Kidney (tissue), 14 donors: ENCODE data around the gene ADAM33. TPM values are rescaled to one million over a fixed set of nuclear protein-coding genes. Genes with fewer than 3 reads are reported as not detected.

ENCODE experiments used
- DNase-seq, 5 donors: peaks; one replicate each; pipeline ENCODE4 v3.0.0-alpha.2; 2013 to 2020
- FAIRE-seq: peaks from 2 replicates; lab custom pipeline; 2012; peaks lifted over from hg19 to GRCh38; lab: Jason Lieb, UNC
- H3K27ac ChIP-seq, 2 donors: one replicate each; pipeline ENCODE4 v1.7.0; 2013; ENCODE audit warnings: low read depth in 2 of 2, low read length in 2 of 2, inconsistent platforms in 1 of 2
- H3K27me3 ChIP-seq: one replicate; pipeline ENCODE4 v1.7.1; 2013; ENCODE audit warnings: low read length, inconsistent platforms; ENCODE audit not compliant: control insufficient read depth, insufficient read depth
- H3K36me3 ChIP-seq, 3 donors: one replicate each; pipeline versions ENCODE4 v1.7.0 to v1.7.1; 2013; ENCODE audit warnings: low read length in 3 of 3, control low read depth in 1 of 3, inconsistent platforms in 1 of 3; ENCODE audit not compliant: insufficient read depth in 3 of 3, control insufficient read depth in 2 of 3
- H3K4me1 ChIP-seq, 3 donors: one replicate each; pipeline versions ENCODE4 v1.7.0 to v1.7.1; 2013; ENCODE audit warnings: low read length in 3 of 3, inconsistent platforms in 1 of 3, low read depth in 1 of 3; ENCODE audit not compliant: control insufficient read depth in 2 of 3, insufficient read depth in 2 of 3
- H3K4me3 ChIP-seq, 3 donors: one replicate each; pipeline versions ENCODE4 v1.7.0 to v1.8.1; 2013; ENCODE audit warnings: low read length in 3 of 3, control low read depth in 1 of 3, inconsistent platforms in 1 of 3
- H3K9ac ChIP-seq, 3 donors: one replicate each; pipeline versions ENCODE4 v1.7.0 to v1.7.1; 2013; ENCODE audit warnings: low read length in 3 of 3, control low read depth in 1 of 3, inconsistent platforms in 1 of 3
- H3K9me3 ChIP-seq, 3 donors: one replicate each; pipeline versions ENCODE4 v1.7.0 to v1.7.1; 2013; ENCODE audit warnings: low read length in 3 of 3, control low read depth in 1 of 3, inconsistent platforms in 1 of 3; ENCODE audit not compliant: control insufficient read depth in 2 of 3, insufficient read depth in 1 of 3
- CTCF ChIP-seq: IDR thresholded peaks from 3 replicates; pipeline ENCODE4 v1.5.1; 2012; ENCODE audit warnings: mild to moderate bottlenecking, moderate library complexity, borderline replicate concordance; ENCODE audit not compliant: insufficient read depth; ENCODE audit errors: extremely low read depth
- intact Hi-C: fragments of 100-400 bp; cut with DNase I; formaldehyde crosslinking; loops from one replicate; pipeline ENCODE4 v1.11.1; 2022
- polyA plus RNA-seq: library from polyadenylated mRNA; stranded (reverse); fragments of 350-450 nt; fragmentation: Illumina TruSeq; extraction: RNeasy Lipid Tissue Mini Kit (QIAGEN cat#74804); gene quantifications from one replicate; pipeline ENCODE4 v1.2.3, GENCODE V29; 2014; ENCODE audit warnings: low read depth, low replicate concordance; ENCODE audit not compliant: insufficient read depth
- total RNA-seq: library from RNA; stranded (reverse); fragmentation: NEBNext Ultra II Directional; extraction: Animal tissue kit (Norgen Biotek cat#: 25700); gene quantifications from one replicate; pipeline ENCODE4 v1.2.1, GENCODE V29; 2021
- donor health status: control.
- donor health status: control.
- donor health status: control.
- donor health status: control.
- donor health status: control.
- donor health status: DM: yes; HTN: yes; CAD: no.
- donor health status: Normal renal cell carcinoma (clear cell type).

The ADAM33 gene
- total and polyA plus RNA-seq, 2 donors from 2014 or later: 4.1 to 4.3 TPM

GRCh38 chr20:3702611-3703391 is 21.0 kb upstream of the ADAM33 start:
- no peak overlapping the region for H3K9ac ChIP-seq

GRCh38 chr20:3701061-3701998 is 19.5 kb upstream of the ADAM33 start:
- peak in 1 of 5 donors; percentile 67 for DNase-seq
- H3K27ac ChIP-seq: no peak overlapping the region

More at GRCh38 chr20:3702611-3703391, 21.0 kb upstream of the ADAM33 start:
- Histone ChIP-seq H3K27ac (no peak overlapping the region), H3K9me3 (no peaks in the 10 kb centered on the region), H3K27me3 (no peaks in the 10 kb centered on the region), H3K36me3 (no peaks in the 10 kb centered on the region), H3K4me3 (no peak overlapping the region), H3K4me1 (no peaks in the 10 kb centered on the region)
- DNase-seq (peak in 1 of 5 donors; percentile 54), FAIRE-seq (no peak)
- intact Hi-C loops: no loop called here
- no peak for TF ChIP-seq CTCF

GRCh38 chr20:3699037-3699436 is 17.2 kb upstream of the ADAM33 start:
- no peaks in the 10 kb centered on the region for H3K36me3 ChIP-seq
- FAIRE-seq (no peak), DNase-seq (peak in 1 of 5 donors; percentile 64)
- H3K4me3 ChIP-seq: no peak overlapping the region
- H3K9ac ChIP-seq: no peak overlapping the region
- no peaks in the 10 kb centered on the region for H3K4me1 ChIP-seq
- no peaks in the 10 kb centered on the region for H3K9me3 ChIP-seq
- intact Hi-C loops: no loop called here
- no peak overlapping the region for H3K27ac ChIP-seq
- no peaks in the 10 kb centered on the region for H3K27me3 ChIP-seq
- TF ChIP-seq CTCF: no peak

More at GRCh38 chr20:3701061-3701998, 19.5 kb upstream of the ADAM33 start:
- no peaks in the 10 kb centered on the region for H3K9me3 ChIP-seq
- no peaks in the 10 kb centered on the region for H3K36me3 ChIP-seq
- H3K4me3 ChIP-seq: no peak overlapping the region
- H3K27me3 ChIP-seq: no peaks in the 10 kb centered on the region
- no peaks in the 10 kb centered on the region for H3K4me1 ChIP-seq
- intact Hi-C loops: no loop called here
- no peak for TF ChIP-seq CTCF
- FAIRE-seq: no peak
- no peak overlapping the region for H3K9ac ChIP-seq
